Endothelial cell of umbilical vein (primary cell): ENCODE results near the gene MBD6.

Source experiments
- POLR2A ChIP-seq: IDR thresholded peaks from 2 replicates; pipeline ENCODE4 v1.6.1; 2012; ENCODE audit warnings: low read depth, mild to moderate bottlenecking, control low read depth, low read length
- POLR2AphosphoS5 ChIP-seq: IDR thresholded peaks from 2 replicates; pipeline ENCODE4 v1.6.1; 2012; ENCODE audit warnings: low read depth, mild to moderate bottlenecking, control low read depth, low read length, moderate library complexity; ENCODE audit not compliant: insufficient read depth

DNA sequence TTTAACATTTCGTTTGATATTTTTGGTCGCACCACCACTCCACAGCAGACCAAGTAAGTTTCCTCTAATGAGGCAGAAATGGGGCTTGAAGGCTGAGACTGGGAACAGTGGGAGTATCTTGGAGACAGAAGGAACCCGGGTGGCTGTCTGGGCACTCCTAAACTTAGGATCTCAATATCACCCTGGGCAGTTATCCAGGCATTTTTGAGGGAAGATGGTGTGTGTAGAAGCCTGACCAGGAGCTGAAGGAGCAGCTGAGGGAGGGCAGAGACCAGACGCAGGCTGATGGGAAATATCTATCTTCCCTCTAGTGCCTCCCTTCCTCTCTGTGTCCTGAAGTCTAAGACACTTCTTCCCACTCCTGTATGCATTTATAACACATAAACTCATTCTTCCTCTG lies 24.1 kb upstream of the MBD6 start:
- TF ChIP-seq POLR2A: no peak
- no peak for TF ChIP-seq POLR2AphosphoS5
